Sigmoid colon (tissue), 4 donors: Measurements from ENCODE around the gene DAB2IP.

Source experiments
- POLR2AphosphoS5 ChIP-seq, 4 donors: sonication (generic); formaldehyde crosslinking; IDR thresholded peaks; one replicate each; pipeline ENCODE4 v1.6.1; 2017; ENCODE audit warnings: antibody characterized with exemption in 4 of 4
- TF ChIP-seq, protein P1 (sequence below), 4 experiments: fragments of 450-650 bp in 3 of 4; fragments of 200-600 bp in 1 of 4; IDR thresholded peaks; one replicate each; pipeline ENCODE4 v1.5.1; 2016 to 2019; ENCODE audit warnings: antibody characterized with exemption in 4 of 4, mild to moderate bottlenecking in 3 of 4, moderate library complexity in 2 of 4

DNA sequence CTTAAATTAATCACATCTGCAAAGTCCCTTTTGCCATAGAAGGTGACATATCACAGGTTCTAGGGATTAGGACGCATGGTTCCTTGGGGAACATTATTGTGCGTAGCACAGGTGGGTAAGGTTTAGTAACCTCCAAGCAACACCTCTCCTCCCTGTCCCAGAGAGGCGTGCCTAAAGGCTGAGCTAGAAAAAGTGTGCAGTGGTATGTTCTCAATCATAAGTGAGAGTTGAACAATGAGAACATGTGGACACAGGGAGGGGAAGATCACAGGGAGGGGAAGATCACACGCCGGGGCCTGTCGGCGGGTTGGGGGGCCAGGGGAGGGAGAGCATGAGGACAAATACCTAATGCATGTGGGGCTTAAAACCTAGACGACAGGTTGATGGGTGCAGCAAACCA lies 14.9 kb downstream of the DAB2IP start:
- TF ChIP-seq, protein P1, sequence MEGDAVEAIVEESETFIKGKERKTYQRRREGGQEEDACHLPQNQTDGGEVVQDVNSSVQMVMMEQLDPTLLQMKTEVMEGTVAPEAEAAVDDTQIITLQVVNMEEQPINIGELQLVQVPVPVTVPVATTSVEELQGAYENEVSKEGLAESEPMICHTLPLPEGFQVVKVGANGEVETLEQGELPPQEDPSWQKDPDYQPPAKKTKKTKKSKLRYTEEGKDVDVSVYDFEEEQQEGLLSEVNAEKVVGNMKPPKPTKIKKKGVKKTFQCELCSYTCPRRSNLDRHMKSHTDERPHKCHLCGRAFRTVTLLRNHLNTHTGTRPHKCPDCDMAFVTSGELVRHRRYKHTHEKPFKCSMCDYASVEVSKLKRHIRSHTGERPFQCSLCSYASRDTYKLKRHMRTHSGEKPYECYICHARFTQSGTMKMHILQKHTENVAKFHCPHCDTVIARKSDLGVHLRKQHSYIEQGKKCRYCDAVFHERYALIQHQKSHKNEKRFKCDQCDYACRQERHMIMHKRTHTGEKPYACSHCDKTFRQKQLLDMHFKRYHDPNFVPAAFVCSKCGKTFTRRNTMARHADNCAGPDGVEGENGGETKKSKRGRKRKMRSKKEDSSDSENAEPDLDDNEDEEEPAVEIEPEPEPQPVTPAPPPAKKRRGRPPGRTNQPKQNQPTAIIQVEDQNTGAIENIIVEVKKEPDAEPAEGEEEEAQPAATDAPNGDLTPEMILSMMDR (IDR thresholded peaks at IDR 0.05) = no peak
- no peak for TF ChIP-seq POLR2AphosphoS5 (IDR thresholded peaks at IDR 0.05)
